ENCODE results near the gene DAB1.

DNA sequence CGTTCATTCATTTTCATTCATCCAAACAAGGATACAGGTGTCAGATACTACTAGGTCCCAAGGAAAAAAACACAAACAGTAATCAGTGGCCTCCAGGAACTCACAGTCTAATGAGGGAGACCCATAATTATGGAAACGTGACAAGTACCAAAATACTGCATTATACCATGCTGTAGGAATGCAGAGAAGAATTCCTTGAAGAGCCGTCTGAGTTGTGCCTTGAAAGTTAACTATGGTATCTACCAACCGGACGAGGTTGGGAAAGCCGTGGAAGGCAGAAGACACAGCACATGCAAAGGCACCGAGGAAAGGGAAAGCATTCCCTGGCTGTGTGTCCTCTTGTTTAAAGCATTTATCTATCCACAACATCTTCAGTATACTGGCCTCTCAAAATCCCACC, 206.0 kb downstream of the DAB1 start:
- TF ChIP-seq, protein P1, sequence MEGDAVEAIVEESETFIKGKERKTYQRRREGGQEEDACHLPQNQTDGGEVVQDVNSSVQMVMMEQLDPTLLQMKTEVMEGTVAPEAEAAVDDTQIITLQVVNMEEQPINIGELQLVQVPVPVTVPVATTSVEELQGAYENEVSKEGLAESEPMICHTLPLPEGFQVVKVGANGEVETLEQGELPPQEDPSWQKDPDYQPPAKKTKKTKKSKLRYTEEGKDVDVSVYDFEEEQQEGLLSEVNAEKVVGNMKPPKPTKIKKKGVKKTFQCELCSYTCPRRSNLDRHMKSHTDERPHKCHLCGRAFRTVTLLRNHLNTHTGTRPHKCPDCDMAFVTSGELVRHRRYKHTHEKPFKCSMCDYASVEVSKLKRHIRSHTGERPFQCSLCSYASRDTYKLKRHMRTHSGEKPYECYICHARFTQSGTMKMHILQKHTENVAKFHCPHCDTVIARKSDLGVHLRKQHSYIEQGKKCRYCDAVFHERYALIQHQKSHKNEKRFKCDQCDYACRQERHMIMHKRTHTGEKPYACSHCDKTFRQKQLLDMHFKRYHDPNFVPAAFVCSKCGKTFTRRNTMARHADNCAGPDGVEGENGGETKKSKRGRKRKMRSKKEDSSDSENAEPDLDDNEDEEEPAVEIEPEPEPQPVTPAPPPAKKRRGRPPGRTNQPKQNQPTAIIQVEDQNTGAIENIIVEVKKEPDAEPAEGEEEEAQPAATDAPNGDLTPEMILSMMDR (IDR thresholded peaks at IDR 0.05) = no peak
- TF ChIP-seq POLR2AphosphoS5 (IDR thresholded peaks at IDR 0.05) = no peak
- TF ChIP-seq POLR2A (IDR thresholded peaks at IDR 0.05) = no peak
- no peak for TF ChIP-seq EP300 (IDR thresholded peaks at IDR 0.05; ENCODE audit: low read depth)

All from transverse colon (tissue), 4 donors.